Mesenchymal stem cell (in vitro differentiated cells and primary cell): Measurements from ENCODE around the gene MARCO.

ENCODE experiments used
- DNase-seq: peaks from one replicate; pipeline ENCODE4 v3.0.0-alpha.2; 2013
- H2AFZ ChIP-seq: one replicate; pipeline ENCODE4 v1.6.1; 2013; ENCODE audit warnings: low read depth, mild to moderate bottlenecking, control low read depth, inconsistent platforms, low read length, moderate library complexity
- H2AK5ac ChIP-seq: 2 replicates; pipeline ENCODE4 v1.6.1; 2013; ENCODE audit warnings: low read length, moderate library complexity, mild to moderate bottlenecking, inconsistent platforms; ENCODE audit not compliant: severe bottlenecking
- H2BK120ac ChIP-seq: one replicate; pipeline ENCODE4 v1.6.1; 2013; ENCODE audit warnings: low read depth, mild to moderate bottlenecking, inconsistent platforms, low read length, moderate library complexity
- H2BK12ac ChIP-seq, 2 experiments: one replicate each; pipeline ENCODE4 v1.6.1; 2013; ENCODE audit warnings: inconsistent platforms in 2 of 2, low read length in 2 of 2, mild to moderate bottlenecking in 2 of 2, moderate library complexity in 2 of 2, control low read depth in 1 of 2
- H2BK15ac ChIP-seq: one replicate; pipeline ENCODE4 v1.6.1; 2013; ENCODE audit warnings: mild to moderate bottlenecking, low read depth, inconsistent platforms; ENCODE audit not compliant: poor library complexity, severe bottlenecking
- H2BK5ac ChIP-seq: 2 replicates; pipeline ENCODE4 v1.6.1; 2013; ENCODE audit warnings: low read depth, mild to moderate bottlenecking, low read length, control low read depth, inconsistent platforms; ENCODE audit not compliant: poor library complexity, severe bottlenecking
- H3K14ac ChIP-seq, 2 experiments: one replicate each; pipeline ENCODE4 v1.6.1; 2013; ENCODE audit warnings: inconsistent platforms in 2 of 2, low read length in 2 of 2, control low read depth in 1 of 2, mild to moderate bottlenecking in 1 of 2, moderate library complexity in 1 of 2
- H3K18ac ChIP-seq, 2 experiments: one replicate each; pipeline ENCODE4 v1.6.1; 2013; ENCODE audit warnings: inconsistent platforms in 2 of 2, low read length in 2 of 2, control low read depth in 1 of 2, low read depth in 1 of 2, mild to moderate bottlenecking in 1 of 2
- H3K23ac ChIP-seq, 2 experiments: one replicate each; pipeline ENCODE4 v1.6.1; 2013; ENCODE audit warnings: inconsistent platforms in 2 of 2, low read length in 2 of 2, mild to moderate bottlenecking in 2 of 2, moderate library complexity in 2 of 2, control low read depth in 1 of 2
- H3K27ac ChIP-seq: 2 replicates; pipeline ENCODE4 v1.5.1; 2013; ENCODE audit warnings: mild to moderate bottlenecking, moderate library complexity, low read length, control low read depth, inconsistent platforms; ENCODE audit not compliant: poor library complexity, severe bottlenecking
- H3K27me3 ChIP-seq, 2 experiments: 2 replicates each; pipeline versions ENCODE4 v1.6.1 to v1.7.0; 2013; ENCODE audit warnings: low read length in 2 of 2, mild to moderate bottlenecking in 2 of 2, moderate library complexity in 2 of 2, control low read depth in 1 of 2, inconsistent platforms in 1 of 2; ENCODE audit not compliant: control insufficient read depth in 1 of 2, insufficient read depth in 1 of 2
- H3K36me3 ChIP-seq, 2 experiments: 2 replicates each; pipeline versions ENCODE4 v1.6.1 to v1.7.0; 2013; ENCODE audit warnings: low read length in 2 of 2, control low read depth in 1 of 2, inconsistent platforms in 1 of 2, low read depth in 1 of 2, mild to moderate bottlenecking in 1 of 2; ENCODE audit not compliant: insufficient read depth in 2 of 2, control insufficient read depth in 1 of 2
- H3K4ac ChIP-seq, 2 experiments: one replicate each; pipeline ENCODE4 v1.6.1; 2013; ENCODE audit warnings: inconsistent platforms in 2 of 2, low read length in 2 of 2, mild to moderate bottlenecking in 2 of 2, moderate library complexity in 2 of 2, control low read depth in 1 of 2, low read depth in 1 of 2
- H3K4me1 ChIP-seq: 2 replicates; pipeline ENCODE4 v1.6.1; 2013; ENCODE audit warnings: low read depth, low read length, control low read depth; ENCODE audit not compliant: control insufficient read depth, insufficient read depth
- H3K4me2 ChIP-seq: 2 replicates; pipeline ENCODE4 v1.6.1; 2013; ENCODE audit warnings: low read length, mild to moderate bottlenecking, inconsistent platforms; ENCODE audit not compliant: poor library complexity, severe bottlenecking
- H3K4me3 ChIP-seq, 2 experiments: 2 replicates each; pipeline versions ENCODE4 v1.5.1 to v1.7.0; 2013; ENCODE audit warnings: low read length in 2 of 2, mild to moderate bottlenecking in 2 of 2, control low read depth in 1 of 2, low read depth in 1 of 2; ENCODE audit not compliant: insufficient read depth in 1 of 2
- H3K79me1 ChIP-seq: replicated peaks from 2 replicates; pipeline ENCODE4 v1.6.1; 2013; ENCODE audit warnings: mild to moderate bottlenecking, control low read depth, low read length, inconsistent platforms; ENCODE audit not compliant: poor library complexity, severe bottlenecking
- H3K9ac ChIP-seq: 2 replicates; pipeline ENCODE4 v1.7.0; 2013; ENCODE audit warnings: mild to moderate bottlenecking, low read length, moderate library complexity
- H3K9me3 ChIP-seq: 2 replicates; pipeline ENCODE4 v1.7.0; 2013; ENCODE audit warnings: mild to moderate bottlenecking, low read length; ENCODE audit not compliant: control insufficient read depth
- H4K8ac ChIP-seq: one replicate; pipeline ENCODE4 v1.6.1; 2013; ENCODE audit warnings: inconsistent platforms, mild to moderate bottlenecking, low read length, moderate library complexity
- H4K91ac ChIP-seq: one replicate; pipeline ENCODE4 v1.6.1; 2013; ENCODE audit warnings: mild to moderate bottlenecking, low read length, inconsistent platforms
- WGBS: methylation state at CpG from one replicate; pipeline ENCODE4 v1.1.7; 2013; ENCODE audit warnings: mixed read lengths; 5-methylcytosine and 5-hydroxymethylcytosine counted together

The MARCO gene

GRCh38 chr2:119015845-119016244 is 73.9 kb downstream of the MARCO start:
- no peak overlapping the region for H2BK15ac ChIP-seq
- H4K91ac ChIP-seq: no peak overlapping the region
- no peak overlapping the region for H3K4me3 ChIP-seq
- WGBS: 70% methylated on average over 9 of the region's 13 CpGs
- H3K18ac ChIP-seq: no peak overlapping the region
- no peak overlapping the region for H2AK5ac ChIP-seq
- H2BK120ac ChIP-seq: no peak overlapping the region
- no peak overlapping the region for H2BK5ac ChIP-seq
- no peak overlapping the region for H3K4ac ChIP-seq
- no peak for DNase-seq
- no peak overlapping the region for H3K9ac ChIP-seq
- no peak overlapping the region for H2AFZ ChIP-seq
- H3K23ac ChIP-seq: no peak overlapping the region
- peaks cover 2% of the 10 kb centered on the region for H3K4me1 ChIP-seq
- no peak overlapping the region for H2BK12ac ChIP-seq
- no peaks in the 10 kb centered on the region for H3K9me3 ChIP-seq
- no peak overlapping the region for H3K4me2 ChIP-seq
- H3K27me3 ChIP-seq: peaks cover 17 to 74% of the 10 kb centered on the region in 2 experiments
- H3K36me3 ChIP-seq: no peaks in the 10 kb centered on the region
- H3K27ac ChIP-seq: no peak overlapping the region
- H4K8ac ChIP-seq: no peak overlapping the region
- H3K14ac ChIP-seq: no peak overlapping the region
- H3K79me1 ChIP-seq: no peaks in the 10 kb centered on the region

DNA sequence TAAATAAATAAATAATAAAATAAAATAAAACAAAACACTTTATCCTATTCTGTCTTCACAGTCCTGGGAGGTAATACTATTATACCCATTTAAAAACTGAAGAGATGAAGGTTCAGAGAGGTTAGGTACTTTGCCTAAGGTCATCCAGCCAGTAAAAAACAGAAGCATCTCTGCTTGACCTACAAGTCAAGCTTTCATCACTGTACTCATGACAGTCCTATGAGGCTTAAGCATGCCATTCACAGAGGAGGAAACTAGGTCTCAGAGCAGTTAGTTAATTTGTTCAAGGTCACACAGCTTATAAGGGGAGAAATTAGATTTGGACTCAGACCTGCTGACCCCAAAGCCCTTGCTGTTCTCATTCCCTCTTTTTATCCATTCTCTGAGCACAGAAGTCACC is 77.5 kb downstream of the MARCO start:
- H3K9ac ChIP-seq: no peak overlapping the region
- no peaks in the 10 kb centered on the region for H3K4me1 ChIP-seq
- DNase-seq: no peak
- H3K14ac ChIP-seq: no peak overlapping the region
- no peaks in the 10 kb centered on the region for H3K9me3 ChIP-seq
- no peak overlapping the region for H2AK5ac ChIP-seq
- no peak overlapping the region for H3K4me3 ChIP-seq
- H4K91ac ChIP-seq: no peak overlapping the region
- no peaks in the 10 kb centered on the region for H3K36me3 ChIP-seq
- H2BK5ac ChIP-seq: no peak overlapping the region
- H3K27ac ChIP-seq: no peak overlapping the region
- H2AFZ ChIP-seq: no peak overlapping the region
- no peak overlapping the region for H2BK12ac ChIP-seq
- H3K4me2 ChIP-seq: no peak overlapping the region
- H3K79me1 ChIP-seq: no peaks in the 10 kb centered on the region
- H3K4ac ChIP-seq: no peak overlapping the region
- no peak overlapping the region for H2BK120ac ChIP-seq
- peaks cover 0 to 69% of the 10 kb centered on the region in 2 experiments for H3K27me3 ChIP-seq
- no peak overlapping the region for H4K8ac ChIP-seq
- H2BK15ac ChIP-seq: no peak overlapping the region
- no peak overlapping the region for H3K23ac ChIP-seq
- no peak overlapping the region for H3K18ac ChIP-seq

- no peak overlapping the region for H3K23ac ChIP-seq
- DNase-seq: no peak
- no peak overlapping the region for H3K14ac ChIP-seq
- H3K36me3 ChIP-seq: no peaks in the 10 kb centered on the region
- H2BK5ac ChIP-seq: no peak overlapping the region
- H4K8ac ChIP-seq: no peak overlapping the region
- WGBS: 92% methylated on average over 3 of the region's 4 CpGs
- H3K4me1 ChIP-seq: no peaks in the 10 kb centered on the region
- no peak overlapping the region for H2BK12ac ChIP-seq
- no peaks in the 10 kb centered on the region for H3K9me3 ChIP-seq
- no peak overlapping the region for H3K4ac ChIP-seq
- H3K79me1 ChIP-seq: no peaks in the 10 kb centered on the region
- no peak overlapping the region for H2AK5ac ChIP-seq
- no peak overlapping the region for H3K27ac ChIP-seq
- H3K4me2 ChIP-seq: no peak overlapping the region
- H2BK15ac ChIP-seq: no peak overlapping the region
- H2BK120ac ChIP-seq: no peak overlapping the region
- no peak overlapping the region for H3K4me3 ChIP-seq
- no peak overlapping the region for H3K18ac ChIP-seq
- H3K9ac ChIP-seq: no peak overlapping the region
- H2AFZ ChIP-seq: no peak overlapping the region
- H3K27me3 ChIP-seq: peaks cover 0 to 68% of the 10 kb centered on the region in 2 experiments
- H4K91ac ChIP-seq: no peak overlapping the region
Observed at GRCh38 chr2:119022678-119023077, 80.7 kb downstream of the MARCO start.

GRCh38 chr2:119023534-119023933 is 81.5 kb downstream of the MARCO start:
- no peak overlapping the region for H3K4me3 ChIP-seq
- H2BK15ac ChIP-seq: no peak overlapping the region
- H3K18ac ChIP-seq: no peak overlapping the region
- no peak overlapping the region for H4K91ac ChIP-seq
- no peak overlapping the region for H2AK5ac ChIP-seq
- H3K9me3 ChIP-seq: no peaks in the 10 kb centered on the region
- no peak overlapping the region for H4K8ac ChIP-seq
- no peaks in the 10 kb centered on the region for H3K36me3 ChIP-seq
- DNase-seq: no peak
- 82% methylated on average over 2 of the region's 2 CpGs for WGBS
- H3K14ac ChIP-seq: no peak overlapping the region
- no peak overlapping the region for H3K4me2 ChIP-seq
- no peak overlapping the region for H3K27ac ChIP-seq
- H2BK120ac ChIP-seq: no peak overlapping the region
- H2BK12ac ChIP-seq: no peak overlapping the region
- no peak overlapping the region for H3K23ac ChIP-seq
- no peaks in the 10 kb centered on the region for H3K79me1 ChIP-seq
- no peaks in the 10 kb centered on the region for H3K4me1 ChIP-seq
- no peak overlapping the region for H2AFZ ChIP-seq
- H3K9ac ChIP-seq: no peak overlapping the region
- no peak overlapping the region for H2BK5ac ChIP-seq
- H3K27me3 ChIP-seq: peaks cover 0 to 66% of the 10 kb centered on the region in 2 experiments
- no peak overlapping the region for H3K4ac ChIP-seq
